SJCRH30 (cell line): Measurements from ENCODE around the gene CNGA2. TPM values are rescaled to one million over a fixed set of nuclear protein-coding genes. Genes with fewer than 3 reads are reported as not detected.

Source experiments
- DNase-seq, 2 experiments: peaks; one replicate each; pipeline ENCODE4 v3.0.0-alpha.2; 2015 to 2020
- H3K27ac ChIP-seq: fragments of 250-450 bp; sonication (Bioruptor Pico); 2 replicates; pipeline ENCODE4 v1.5.1; 2020; ENCODE audit warnings: mild to moderate bottlenecking, moderate library complexity
- H3K27me3 ChIP-seq: fragments of 250-450 bp; sonication (Bioruptor Pico); 2 replicates; pipeline ENCODE4 v1.5.1; 2020; ENCODE audit warnings: mild to moderate bottlenecking, moderate library complexity
- H3K36me3 ChIP-seq: fragments of 250-450 bp; sonication (Bioruptor Pico); 2 replicates; pipeline ENCODE4 v1.5.1; 2020; ENCODE audit warnings: mild to moderate bottlenecking, moderate library complexity
- H3K4me1 ChIP-seq: fragments of 250-450 bp; sonication (Bioruptor Pico); 2 replicates; pipeline ENCODE4 v1.5.1; 2020; ENCODE audit warnings: mild to moderate bottlenecking, moderate library complexity
- H3K4me3 ChIP-seq: fragments of 250-450 bp; sonication (Bioruptor Pico); 2 replicates; pipeline ENCODE4 v1.5.1; 2020; ENCODE audit warnings: mild to moderate bottlenecking, moderate library complexity
- H3K9me3 ChIP-seq: fragments of 250-450 bp; sonication (Bioruptor Pico); replicated peaks from 2 replicates; pipeline ENCODE4 v1.5.1; 2020; ENCODE audit warnings: mild to moderate bottlenecking, moderate library complexity
- total RNA-seq: library from RNA; depleted of rRNA; stranded (reverse); fragments of >200 nt; shearing (Covaris generic); gene quantifications from 2 replicates; pipeline ENCODE4 v1.2.3, GENCODE V29; 2014; rRNA removed

CNGA2 gene
- total RNA-seq, 1 experiment from 2014 or later: not detected

DNA sequence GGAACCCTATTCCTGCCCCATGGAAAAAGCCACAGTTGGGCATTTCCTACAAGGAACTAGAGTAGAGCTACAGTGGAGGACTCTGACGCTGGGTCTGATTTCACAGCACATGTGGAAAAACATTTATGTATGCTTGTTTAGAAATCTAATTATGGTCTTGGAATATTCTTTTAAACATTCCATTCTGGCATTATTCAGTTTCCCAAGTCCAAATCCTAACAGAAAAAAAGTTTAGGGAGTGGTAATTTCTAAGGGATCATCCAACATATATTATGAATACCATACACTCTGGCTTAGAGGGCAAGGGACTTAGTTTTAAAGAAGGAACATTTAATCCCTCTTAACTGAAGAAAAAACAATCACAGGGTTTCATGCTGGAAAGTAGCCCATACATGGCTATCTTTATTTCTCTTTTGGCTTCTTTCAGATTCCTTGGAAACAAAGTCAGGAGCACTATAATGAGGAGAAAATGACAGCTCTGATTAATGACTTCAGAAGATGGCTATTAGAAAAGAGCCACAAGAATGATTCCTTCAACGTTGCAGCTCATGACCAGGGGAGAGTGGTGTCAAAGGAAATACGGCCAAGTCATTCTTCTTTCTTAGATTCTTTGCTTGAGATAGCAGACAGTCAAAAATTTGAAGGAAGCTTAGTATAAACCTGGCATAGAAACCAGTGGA, 56.1 kb downstream of the CNGA2 start:
- no peaks in the 10 kb centered on the region for H3K9me3 ChIP-seq
- no peak overlapping the region for H3K4me3 ChIP-seq
- no peak overlapping the region for H3K27ac ChIP-seq
- DNase-seq: no peak
- H3K4me1 ChIP-seq: peaks cover 13% of the 10 kb centered on the region
- H3K36me3 ChIP-seq: no peaks in the 10 kb centered on the region
- H3K27me3 ChIP-seq: no peaks in the 10 kb centered on the region

DNA sequence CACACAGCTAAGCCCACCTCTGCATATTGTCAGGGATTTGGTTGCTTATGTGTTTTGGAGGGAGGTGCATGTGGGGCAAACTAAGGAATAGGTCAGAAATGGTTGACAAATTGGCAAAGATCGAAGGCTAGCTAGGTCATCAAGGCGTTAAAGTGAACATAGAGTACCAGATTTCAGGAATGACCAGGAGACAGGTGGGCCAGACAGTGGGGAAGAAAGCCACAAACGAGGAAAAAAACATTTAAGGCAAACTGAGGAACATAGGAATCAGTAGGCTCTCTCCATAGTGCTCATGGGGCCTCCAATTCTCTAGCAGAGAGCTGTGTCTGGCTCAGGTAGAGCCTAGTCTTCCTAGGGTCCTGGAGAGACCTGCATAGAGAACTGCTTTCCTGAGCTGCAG, 57.4 kb downstream of the CNGA2 start:
- H3K27ac ChIP-seq: no peak overlapping the region
- DNase-seq: no peak

GRCh38 chrX:151792505-151792904, 58.0 kb downstream of the CNGA2 start:
- H3K4me3 ChIP-seq: no peak overlapping the region
- no peaks in the 10 kb centered on the region for H3K36me3 ChIP-seq
- no peaks in the 10 kb centered on the region for H3K9me3 ChIP-seq
- peaks cover 13% of the 10 kb centered on the region for H3K4me1 ChIP-seq
- DNase-seq: no peak
- no peaks in the 10 kb centered on the region for H3K27me3 ChIP-seq
- H3K27ac ChIP-seq: no peak overlapping the region

More for the DNA sequence above, 57.4 kb downstream of the CNGA2 start:
- no peaks in the 10 kb centered on the region for H3K36me3 ChIP-seq
- no peaks in the 10 kb centered on the region for H3K9me3 ChIP-seq
- H3K4me1 ChIP-seq: peaks cover 13% of the 10 kb centered on the region
- H3K27me3 ChIP-seq: no peaks in the 10 kb centered on the region
- H3K4me3 ChIP-seq: no peak overlapping the region

DNA sequence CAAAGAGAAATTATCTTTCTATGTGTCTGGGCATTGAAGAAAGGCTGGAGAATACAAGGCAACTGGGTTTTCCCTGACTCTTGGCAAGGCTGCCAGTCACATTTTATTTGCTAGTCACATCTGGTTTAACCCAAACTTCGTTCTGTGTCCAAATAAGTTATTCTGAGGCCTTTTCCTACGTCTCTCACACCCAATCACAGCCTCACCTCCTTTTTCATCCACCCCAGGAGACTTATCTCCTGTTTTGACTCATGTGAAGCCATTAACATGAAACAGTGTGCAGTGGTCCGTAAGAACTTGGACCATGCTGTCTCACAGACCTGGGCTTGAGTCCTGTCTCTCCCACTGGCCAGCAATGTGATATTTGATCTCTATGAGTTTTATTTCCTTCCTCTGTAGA, 59.3 kb downstream of the CNGA2 start:
- peaks cover 11% of the 10 kb centered on the region for H3K4me1 ChIP-seq
- DNase-seq: no peak
- H3K27me3 ChIP-seq: no peaks in the 10 kb centered on the region
- H3K9me3 ChIP-seq: no peaks in the 10 kb centered on the region
- H3K27ac ChIP-seq: no peak overlapping the region
- H3K4me3 ChIP-seq: no peak overlapping the region
- no peaks in the 10 kb centered on the region for H3K36me3 ChIP-seq

Other genes starting within 250 kb of the CNGA2 start
- not detected in 2 replicates for gene PASD1, start 171.1 kb upstream of the CNGA2 start, total RNA-seq
- not detected in 2 replicates for gene PRRG3, start 39.3 kb upstream of the CNGA2 start, total RNA-seq
- gene FATE1, start 18.7 kb upstream of the CNGA2 start, total RNA-seq: 0.28 TPM in 1 of 2 replicates, not detected in the other
- not detected in 2 replicates for gene MAGEA4, start 178.1 kb downstream of the CNGA2 start, total RNA-seq
- gene GABRE, start 239.9 kb downstream of the CNGA2 start, total RNA-seq: 6.4 and 9.6 TPM in 2 replicates